ENCODE data around the gene PROX2. TPM values are rescaled to one million over a fixed set of nuclear protein-coding genes. Genes with fewer than 3 reads are reported as not detected.
A peak's percentile ranks its signal among the peaks of the same experiment; 100 is the strongest.

Gene PROX2
- total RNA-seq, 4 donors from 2014 or later, result 0.10 to 0.42 TPM; not detected in 2

DNA sequence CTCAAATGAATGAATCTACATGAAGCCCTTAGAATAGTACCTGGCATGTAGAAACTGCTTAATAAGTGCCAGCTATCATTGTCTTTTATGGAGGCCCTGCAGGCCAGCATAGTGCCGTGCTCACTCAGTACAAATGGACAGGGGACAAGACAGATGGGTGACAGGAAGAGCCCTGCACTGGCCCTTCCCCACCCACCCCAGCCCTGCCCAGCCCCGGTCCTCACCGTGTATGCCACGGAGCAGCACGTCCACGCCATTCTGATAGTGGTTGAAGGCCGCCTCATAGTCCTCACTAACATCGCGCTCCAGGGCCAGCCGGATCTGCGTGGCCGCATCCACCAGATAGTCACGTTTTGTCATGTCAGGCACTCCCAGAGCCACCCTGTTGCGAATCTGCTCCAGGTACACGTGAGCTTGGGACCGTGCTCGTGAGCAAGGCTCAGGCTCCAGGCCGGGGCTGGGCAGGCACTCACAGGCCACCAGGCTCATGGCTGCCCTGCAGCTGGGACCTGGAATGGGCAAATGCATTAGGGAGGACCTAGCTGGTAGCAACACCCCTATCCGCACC, 45.2 kb upstream of the PROX2 start:
- TF ChIP-seq, protein P1, sequence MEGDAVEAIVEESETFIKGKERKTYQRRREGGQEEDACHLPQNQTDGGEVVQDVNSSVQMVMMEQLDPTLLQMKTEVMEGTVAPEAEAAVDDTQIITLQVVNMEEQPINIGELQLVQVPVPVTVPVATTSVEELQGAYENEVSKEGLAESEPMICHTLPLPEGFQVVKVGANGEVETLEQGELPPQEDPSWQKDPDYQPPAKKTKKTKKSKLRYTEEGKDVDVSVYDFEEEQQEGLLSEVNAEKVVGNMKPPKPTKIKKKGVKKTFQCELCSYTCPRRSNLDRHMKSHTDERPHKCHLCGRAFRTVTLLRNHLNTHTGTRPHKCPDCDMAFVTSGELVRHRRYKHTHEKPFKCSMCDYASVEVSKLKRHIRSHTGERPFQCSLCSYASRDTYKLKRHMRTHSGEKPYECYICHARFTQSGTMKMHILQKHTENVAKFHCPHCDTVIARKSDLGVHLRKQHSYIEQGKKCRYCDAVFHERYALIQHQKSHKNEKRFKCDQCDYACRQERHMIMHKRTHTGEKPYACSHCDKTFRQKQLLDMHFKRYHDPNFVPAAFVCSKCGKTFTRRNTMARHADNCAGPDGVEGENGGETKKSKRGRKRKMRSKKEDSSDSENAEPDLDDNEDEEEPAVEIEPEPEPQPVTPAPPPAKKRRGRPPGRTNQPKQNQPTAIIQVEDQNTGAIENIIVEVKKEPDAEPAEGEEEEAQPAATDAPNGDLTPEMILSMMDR (IDR thresholded peaks at IDR 0.05), result no peak
- H3K4me3 ChIP-seq (ENCODE audit: low read depth, poor library complexity, severe bottlenecking), result no peak overlapping the region
- 93% methylated on average over 12 to 17 of the region's 19 CpGs for WGBS, 2 donors
- intact Hi-C loops (cut with DNase I; ENCODE audit: low total_unique reads), result no loop called here
- DNase-seq (ENCODE audit: low spot score in 2 of 2), result peak in 1 of 2 donors; percentile 68

DNA sequence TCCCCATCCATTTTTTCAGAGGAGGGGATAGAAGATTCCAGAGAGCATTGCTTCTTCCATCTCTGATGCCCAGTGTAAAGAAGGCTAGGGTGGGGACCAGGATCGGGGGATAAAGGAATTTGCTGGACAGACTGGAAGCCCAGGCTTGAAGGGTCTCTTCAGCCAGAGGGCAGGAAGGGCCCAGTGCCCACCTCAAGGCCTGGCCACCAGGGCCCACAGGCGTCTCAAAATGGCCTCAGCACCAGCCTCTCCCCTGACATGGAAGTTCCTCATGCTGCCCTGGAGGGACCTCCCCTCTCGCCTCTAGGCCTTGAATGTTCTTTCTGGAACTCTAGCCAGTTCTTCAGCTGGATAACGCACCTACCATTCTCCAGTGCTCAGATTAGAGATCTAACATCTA, 44.3 kb upstream of the PROX2 start:
- H3K4me3 ChIP-seq (ENCODE audit: low read depth, poor library complexity, severe bottlenecking), result no peak overlapping the region
- TF ChIP-seq, protein P1 (IDR thresholded peaks at IDR 0.05), result no peak
- TF ChIP-seq POLR2A (IDR thresholded peaks at IDR 0.05), result no peak
- DNase-seq (ENCODE audit: low spot score in 2 of 2), result peak in 1 of 2 donors; percentile 70
- intact Hi-C loops (cut with DNase I; ENCODE audit: low total_unique reads), result no loop called here
- WGBS, 2 donors, result 86 to 90% methylated on average over 4 of the region's 4 CpGs

DNA sequence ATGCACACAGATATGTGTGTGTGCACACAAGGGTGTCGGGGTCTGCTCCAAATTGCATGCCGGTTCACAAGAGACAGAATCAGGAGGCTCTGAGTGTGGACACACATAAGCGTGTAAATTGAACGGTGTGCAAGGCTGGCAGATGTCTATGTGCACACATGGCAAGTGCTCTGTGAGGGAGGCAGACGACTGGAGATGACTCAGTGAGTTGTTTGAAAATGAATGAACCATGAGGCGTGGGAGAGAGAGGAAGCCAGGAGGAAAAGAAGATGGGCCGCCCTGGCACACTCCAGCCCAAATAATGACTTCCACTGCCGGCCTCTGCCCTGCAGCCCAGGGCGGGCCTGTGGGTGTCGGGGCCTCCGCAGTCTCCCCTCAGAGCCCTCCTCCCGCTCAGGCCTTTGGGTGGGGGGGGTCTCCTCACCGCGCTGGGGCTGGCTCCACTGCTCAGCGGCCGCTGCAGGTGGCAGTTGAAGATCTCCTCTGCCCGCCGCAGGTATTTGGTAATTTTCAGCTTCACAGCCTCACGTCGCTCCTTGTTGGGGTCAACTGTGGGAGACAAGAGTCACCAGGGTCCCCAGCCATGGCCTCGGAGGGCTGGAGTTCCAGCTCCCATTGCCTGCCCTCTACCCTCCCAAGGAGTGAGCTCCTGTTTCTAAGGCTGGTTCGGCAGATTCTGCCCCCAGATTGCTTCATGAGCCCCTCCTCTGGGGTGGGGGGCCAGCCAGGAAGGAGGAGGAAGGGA, 43.6 kb upstream of the PROX2 start:
- peak in 1 of 2 donors; percentile 76 for DNase-seq (ENCODE audit: low spot score in 2 of 2)
- 73 to 77% methylated on average over 21 to 22 of the region's 22 CpGs for whole genome bisulfite sequencing, 2 donors

DNA sequence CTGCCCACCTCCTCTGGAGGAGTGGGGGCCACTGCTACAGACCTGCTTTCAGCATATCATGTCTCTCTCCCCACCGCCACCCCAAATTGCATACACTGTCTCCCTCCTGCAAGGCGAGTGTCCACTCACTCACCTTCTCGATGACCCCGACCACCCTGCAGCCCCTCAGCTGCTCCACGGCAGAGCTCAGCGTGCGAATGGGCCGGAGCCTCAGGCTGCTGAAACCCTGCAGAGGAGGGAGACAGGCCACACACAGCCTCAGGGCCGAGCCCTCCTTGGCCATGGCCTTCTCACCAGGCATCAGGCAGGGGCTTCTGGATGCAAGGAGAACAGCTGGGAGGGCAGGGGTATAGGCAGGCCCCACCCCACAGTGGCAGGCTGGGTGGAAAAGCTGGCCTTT, 42.4 kb upstream of the PROX2 start:
- TF ChIP-seq, protein P1 (IDR thresholded peaks at IDR 0.05), result no peak
- TF ChIP-seq POLR2A (IDR thresholded peaks at IDR 0.05), result no peak
- H3K4me3 ChIP-seq (ENCODE audit: low read depth, poor library complexity, severe bottlenecking), result no peak overlapping the region
- no peak for DNase-seq (ENCODE audit: low spot score in 2 of 2)
- WGBS, 2 donors, result 86 to 93% methylated on average over 8 to 9 of the region's 9 CpGs
- intact Hi-C loops (cut with DNase I; ENCODE audit: low total_unique reads), result loop anchor here (10.0 kb wide), 1 partner anchor 166 kb away; no protein-coding TSS in a partner anchor

More for the DNA sequence above, 43.6 kb upstream of the PROX2 start:
- H3K4me3 ChIP-seq (ENCODE audit: low read depth, poor library complexity, severe bottlenecking), result no peak overlapping the region
- intact Hi-C loops (cut with DNase I; ENCODE audit: low total_unique reads), result loop anchor here (10.0 kb wide), 1 partner anchor 165 kb away; no protein-coding TSS in a partner anchor
- TF ChIP-seq, protein P1 (IDR thresholded peaks at IDR 0.05), result no peak
- TF ChIP-seq POLR2A (IDR thresholded peaks at IDR 0.05), result no peak

DNA sequence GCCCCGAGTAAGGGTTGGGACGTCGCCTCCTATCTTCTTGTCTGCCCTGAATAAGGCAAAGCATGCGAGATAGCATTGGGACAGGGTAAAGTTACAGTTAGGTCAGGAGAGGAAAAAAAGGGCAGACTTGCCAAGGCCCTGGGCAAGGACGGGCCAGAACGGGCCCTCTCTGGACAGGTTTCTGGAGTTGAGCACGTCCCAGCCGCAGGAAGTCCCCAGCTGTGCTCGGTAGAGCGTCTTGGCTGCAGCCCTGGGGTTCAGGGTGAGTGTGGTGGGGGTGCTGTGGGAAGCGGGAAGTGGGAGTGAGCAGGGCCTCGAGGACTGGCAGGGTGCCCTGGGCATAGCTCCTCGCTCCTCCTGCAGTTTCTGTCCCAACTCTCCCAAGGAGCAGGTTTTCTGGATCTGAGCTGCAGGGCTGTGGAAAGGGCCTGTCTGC, 41.7 kb upstream of the PROX2 start:
- 18 to 23% methylated on average over 13 of the region's 13 CpGs for WGBS, 2 donors
- intact Hi-C loops (cut with DNase I; ENCODE audit: low total_unique reads), result loop anchor here (10.0 kb wide), 1 partner anchor 167 kb away; no protein-coding TSS in a partner anchor
- DNase-seq (ENCODE audit: low spot score in 2 of 2), result peak; percentile 65 to 94
- no peak for TF ChIP-seq POLR2A (IDR thresholded peaks at IDR 0.05)
- TF ChIP-seq, protein P1 (IDR thresholded peaks at IDR 0.05), result no peak
- no peak overlapping the region for H3K4me3 ChIP-seq (ENCODE audit: low read depth, poor library complexity, severe bottlenecking)

Measured in lower leg skin (tissue), 4 donors.